GM18951 (cell line): ENCODE results near the gene INPP4A.

ENCODE experiments used
- POLR2A ChIP-seq: IDR thresholded peaks from 4 replicates; pipeline ENCODE4 v1.6.1; 2011; ENCODE audit warnings: mild to moderate bottlenecking; ENCODE audit not compliant: insufficient read length, insufficient read depth; ENCODE audit errors: extremely low read depth
- in situ Hi-C: fragments of 300-500 bp; cut with MboI; formaldehyde crosslinking; loops from one replicate; pipeline ENCODE4 v1.12.0; 2022; ENCODE audit warnings: low sequenced_read_pairs, mixed read lengths, inconsistent platforms; ENCODE audit not compliant: unreplicated experiment

Gene INPP4A

DNA sequence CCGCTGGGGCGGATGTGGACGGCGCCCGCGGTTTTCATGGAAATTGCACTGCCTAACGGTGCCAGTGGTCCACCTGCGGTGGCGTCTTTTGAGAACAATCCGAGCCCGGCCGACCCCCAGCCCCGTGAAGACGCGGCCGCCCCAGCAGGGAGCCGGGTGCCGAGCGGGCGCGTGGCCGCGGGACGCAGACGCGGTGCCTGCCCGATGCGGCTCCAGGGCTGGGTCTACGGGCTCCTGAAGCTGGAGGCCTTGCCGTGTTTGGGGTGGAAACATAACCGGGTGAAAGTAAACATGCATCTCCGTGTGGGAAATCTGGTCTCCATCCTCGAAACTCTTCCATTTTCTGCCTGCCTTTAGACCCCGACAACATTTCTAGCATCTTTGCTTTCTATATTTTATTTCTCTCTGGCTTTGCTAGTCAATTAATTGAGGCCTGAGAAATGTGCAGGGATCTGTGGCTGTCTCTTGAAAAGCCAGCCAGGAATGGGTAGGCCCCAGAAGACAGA lies 572 bp downstream of the INPP4A start:
- in situ Hi-C loops: no loop called here
- TF ChIP-seq POLR2A: no peak

DNA sequence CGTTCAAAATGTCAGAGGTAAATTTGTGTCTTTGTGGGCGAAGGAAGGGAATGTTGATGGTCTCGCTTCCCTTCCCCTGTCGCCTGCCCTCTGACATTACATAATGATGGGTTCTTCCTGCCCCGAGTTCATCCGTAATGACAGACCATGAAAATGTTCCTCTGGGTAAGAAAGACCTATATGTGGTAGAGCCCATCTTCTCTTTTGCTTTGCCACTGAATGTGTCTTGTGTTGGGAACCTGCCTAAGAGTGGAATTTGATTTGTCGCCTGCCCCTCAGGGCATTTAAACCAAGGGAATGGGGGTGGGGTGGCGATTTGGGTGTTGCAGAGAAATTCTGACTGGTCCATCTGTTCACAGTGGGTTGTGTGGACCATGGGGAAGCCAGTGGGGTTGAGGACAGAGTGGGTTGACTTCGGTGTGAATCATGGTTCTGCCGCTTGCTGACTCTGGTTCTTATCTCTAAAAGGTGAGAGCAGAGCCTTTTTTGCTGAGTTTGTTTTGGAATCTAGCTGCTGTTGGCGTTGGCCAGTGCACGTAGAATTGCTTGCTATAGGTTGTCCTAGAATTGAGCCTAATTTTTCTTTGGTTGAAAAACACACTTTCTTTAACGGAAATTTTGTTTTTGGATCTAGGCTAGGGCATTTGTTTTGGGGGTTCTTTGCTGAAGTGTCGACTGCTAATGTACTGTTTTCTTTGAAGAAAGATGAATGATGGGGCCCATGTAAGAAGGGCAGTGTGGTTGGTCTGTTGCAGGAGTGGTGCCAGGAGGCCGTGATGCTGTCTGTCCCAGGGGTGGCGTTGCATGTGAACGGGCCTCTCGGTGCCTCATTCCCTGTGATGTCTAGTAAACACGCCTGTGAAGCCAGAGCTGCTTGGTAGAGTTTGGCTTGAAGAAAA lies 1.3 kb downstream of the INPP4A start:
- TF ChIP-seq POLR2A: no peak

DNA sequence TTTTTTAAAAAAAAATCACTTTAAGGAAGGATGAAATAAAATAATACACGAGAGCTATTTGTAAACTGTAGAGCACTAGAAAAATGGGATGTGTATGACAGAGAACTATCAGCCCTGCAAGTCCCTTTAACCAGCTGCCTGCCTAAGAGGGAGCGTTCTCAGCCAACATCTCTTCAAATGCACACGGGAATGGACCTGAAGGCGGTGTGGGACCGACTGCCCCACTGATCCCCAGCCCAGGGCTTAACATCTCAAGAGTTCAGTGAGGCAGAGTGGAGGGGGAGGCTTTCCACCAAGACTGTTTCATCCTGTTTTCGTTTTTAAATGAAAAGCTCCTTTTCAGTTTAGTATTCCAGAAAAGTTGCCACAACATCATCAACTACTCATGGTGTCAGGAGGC lies 2.2 kb downstream of the INPP4A start:
- no peak for TF ChIP-seq POLR2A
- in situ Hi-C loops: no loop called here

More for the DNA sequence above, 1.3 kb downstream of the INPP4A start:
- in situ Hi-C loops: no loop called here

DNA sequence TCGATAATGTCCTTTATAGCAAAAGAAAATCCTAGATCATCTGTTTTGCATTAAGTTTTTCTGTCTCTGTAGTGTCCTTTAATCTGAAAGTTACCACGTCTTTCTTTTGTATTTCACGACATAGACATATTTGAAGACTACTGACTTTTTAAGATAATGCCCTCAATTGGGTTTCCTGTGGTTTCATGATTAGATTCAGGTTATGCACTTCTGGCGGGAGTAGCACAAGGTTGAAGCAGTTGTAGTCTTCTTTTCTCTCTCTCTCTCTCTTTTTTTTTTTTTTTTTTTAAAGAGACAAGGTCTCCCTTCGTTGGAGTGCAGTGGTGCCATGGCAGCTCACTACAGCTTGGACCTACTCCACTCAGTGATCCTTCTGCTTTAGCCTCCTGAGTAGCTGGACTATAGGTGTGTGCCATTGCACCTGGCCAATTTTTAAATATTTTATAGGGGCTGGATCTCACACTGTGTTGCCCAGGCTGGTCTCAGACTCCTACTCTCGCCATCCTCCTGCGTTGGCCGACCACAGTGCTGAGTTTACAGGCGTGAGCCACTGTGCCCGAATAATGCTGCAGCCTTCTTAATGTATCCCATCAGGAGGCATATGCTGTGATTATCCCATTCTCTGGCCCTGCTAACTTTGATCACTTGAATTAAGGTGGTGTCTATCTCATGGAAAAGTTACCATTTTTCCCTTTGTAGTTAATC lies 3.9 kb downstream of the INPP4A start:
- no peak for TF ChIP-seq POLR2A
- in situ Hi-C loops: no loop called here

DNA sequence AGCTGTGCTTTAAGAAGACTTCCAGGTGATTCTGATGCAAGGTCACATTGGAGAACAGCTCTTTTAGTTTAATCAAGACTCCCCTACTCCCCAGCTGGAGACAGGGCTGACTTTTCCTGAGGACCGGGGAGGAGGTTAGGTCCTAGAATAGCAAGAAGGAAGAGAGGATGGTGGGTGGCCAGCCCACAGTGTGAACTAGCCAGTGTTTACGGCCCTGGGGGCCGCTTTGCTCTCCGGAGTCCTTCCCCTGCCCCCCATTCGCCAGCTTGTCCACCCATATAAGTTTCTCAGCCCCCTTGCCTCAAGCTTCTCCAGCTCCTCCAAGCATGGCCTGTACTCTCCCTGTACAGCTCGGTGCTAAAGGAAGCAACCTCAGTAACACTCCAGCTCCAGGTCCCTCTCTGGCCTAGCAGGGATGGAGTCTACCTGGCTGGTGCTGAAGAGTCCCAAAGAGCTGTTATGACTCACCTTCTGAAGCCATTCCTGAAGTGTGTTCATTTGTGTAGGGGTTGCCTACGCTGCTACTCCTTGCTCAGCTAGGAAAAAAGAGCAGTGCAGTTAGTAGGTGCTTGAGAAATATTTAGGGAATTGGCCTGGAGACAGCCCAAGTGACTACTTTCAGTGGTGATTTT lies 7.9 kb downstream of the INPP4A start:
- TF ChIP-seq POLR2A: no peak
- in situ Hi-C loops: no loop called here

DNA sequence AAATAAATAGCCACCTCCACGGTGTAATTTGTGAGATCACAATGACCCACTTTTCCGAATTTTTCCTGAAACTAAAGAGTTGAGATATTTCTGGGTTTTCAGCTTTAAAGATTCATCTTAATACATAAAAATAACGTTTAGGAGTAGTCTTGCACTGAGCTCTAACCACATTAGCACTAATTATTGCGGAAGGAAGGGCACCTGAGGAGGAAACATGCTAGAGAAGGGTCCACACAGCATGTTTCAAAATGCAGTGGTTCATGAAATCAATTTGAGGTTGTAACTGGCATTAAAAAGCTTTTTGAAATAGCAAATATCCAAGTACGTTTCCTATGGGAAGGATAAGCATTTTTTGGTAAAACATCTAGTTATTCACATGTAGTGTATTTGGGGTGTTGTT lies 8.4 kb downstream of the INPP4A start:
- TF ChIP-seq POLR2A: no peak
- in situ Hi-C loops: no loop called here

DNA sequence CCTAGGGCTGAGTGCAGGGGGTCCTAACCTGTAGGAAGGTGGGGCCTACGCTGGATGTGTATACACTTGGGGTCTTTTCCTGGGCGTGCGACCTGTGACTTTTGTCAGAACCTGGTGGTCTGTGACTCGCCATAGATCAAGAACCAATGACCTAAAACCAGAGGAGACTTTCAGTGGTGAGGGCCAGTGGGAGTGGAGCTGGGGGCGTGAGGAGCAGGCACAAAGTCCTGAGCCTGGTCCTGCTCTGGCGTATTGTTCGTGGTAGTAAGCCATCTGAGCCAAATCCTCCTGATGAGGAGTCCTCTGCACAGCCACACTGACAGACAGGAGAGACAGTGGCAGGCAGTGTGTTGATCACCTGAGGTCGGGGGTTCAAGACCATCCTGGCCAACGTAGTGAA lies 8.9 kb downstream of the INPP4A start:
- in situ Hi-C loops: no loop called here
- no peak for TF ChIP-seq POLR2A

DNA sequence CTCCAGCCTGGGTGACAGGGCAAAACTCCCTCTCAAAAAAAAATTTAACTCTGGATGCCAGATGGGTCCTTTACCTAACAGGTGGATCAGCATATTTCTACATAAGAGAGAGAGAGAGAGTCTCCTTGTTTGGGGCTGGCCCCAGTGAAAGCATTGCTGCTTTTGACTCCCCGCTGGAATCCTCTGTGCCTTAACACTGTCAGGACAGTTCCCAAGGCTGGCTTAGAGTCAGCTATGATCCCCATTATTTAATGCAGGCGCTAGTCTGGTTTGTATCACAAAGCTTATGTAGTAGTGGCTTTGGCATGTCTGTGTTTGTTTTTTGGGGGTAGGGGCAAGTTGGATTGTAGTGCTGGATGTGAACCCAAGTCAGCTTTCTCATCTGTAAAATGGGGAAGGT lies 9.4 kb downstream of the INPP4A start:
- in situ Hi-C loops: no loop called here

DNA sequence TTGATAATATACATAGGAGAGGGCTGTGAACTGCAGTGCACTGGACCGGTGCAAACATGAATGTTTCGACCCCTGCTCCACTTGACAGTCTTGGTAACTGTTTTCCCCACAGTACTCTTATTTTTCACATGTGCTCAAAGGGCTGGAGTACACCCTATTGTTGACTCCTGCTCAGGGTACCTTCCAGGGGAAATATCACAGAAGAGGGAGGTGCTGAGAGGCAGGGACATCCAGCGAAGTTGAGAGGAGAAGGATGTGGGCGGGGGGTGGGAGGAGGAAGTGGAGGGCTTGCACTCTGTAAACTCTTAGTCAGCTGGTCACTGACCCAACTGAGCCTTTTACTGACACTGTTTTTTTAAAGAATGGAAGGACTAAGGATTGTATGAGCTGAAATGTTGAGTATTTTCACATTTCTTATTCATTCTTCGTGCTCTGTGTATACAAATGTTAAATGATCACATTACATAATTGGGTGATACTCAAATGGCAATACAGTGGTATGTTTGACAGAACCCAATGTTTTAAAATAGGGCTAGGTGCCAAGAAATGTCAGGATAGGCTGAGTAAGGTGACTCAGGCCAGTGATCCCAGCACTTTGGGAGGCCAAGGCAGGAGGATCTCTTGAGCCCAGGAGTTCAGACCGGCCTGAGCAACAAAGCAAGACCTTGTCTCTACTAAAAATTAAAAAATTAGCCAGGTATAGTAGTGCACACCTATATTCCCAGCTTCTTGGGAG lies 10.0 kb downstream of the INPP4A start:
- TF ChIP-seq POLR2A: no peak
- in situ Hi-C loops: no loop called here

More for the DNA sequence above, 9.4 kb downstream of the INPP4A start:
- no peak for TF ChIP-seq POLR2A

DNA sequence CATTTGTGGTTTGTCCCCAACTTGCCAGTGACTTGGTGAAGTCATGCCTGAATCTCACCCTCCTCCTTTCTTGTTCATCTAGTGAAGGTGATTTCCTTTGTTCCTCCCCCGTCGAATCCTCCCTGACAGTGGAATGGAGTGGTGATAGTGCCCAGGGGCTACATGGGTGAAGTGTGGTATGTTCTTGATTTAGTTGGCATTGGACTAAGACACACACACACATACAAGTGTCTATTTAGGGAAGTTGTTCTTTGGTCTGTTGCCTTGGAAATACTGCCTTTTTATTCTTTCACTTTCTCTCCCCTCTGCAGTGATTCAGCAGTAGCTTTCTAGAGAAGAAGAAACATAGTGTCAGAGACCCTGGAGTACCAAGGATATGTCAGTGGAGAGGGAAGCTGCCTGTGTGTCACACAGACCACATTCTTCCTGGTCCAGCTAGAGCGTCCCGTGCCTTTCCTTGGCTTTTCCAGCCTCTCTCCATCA lies 10.9 kb downstream of the INPP4A start:
- no peak for TF ChIP-seq POLR2A
- in situ Hi-C loops: no loop called here

DNA sequence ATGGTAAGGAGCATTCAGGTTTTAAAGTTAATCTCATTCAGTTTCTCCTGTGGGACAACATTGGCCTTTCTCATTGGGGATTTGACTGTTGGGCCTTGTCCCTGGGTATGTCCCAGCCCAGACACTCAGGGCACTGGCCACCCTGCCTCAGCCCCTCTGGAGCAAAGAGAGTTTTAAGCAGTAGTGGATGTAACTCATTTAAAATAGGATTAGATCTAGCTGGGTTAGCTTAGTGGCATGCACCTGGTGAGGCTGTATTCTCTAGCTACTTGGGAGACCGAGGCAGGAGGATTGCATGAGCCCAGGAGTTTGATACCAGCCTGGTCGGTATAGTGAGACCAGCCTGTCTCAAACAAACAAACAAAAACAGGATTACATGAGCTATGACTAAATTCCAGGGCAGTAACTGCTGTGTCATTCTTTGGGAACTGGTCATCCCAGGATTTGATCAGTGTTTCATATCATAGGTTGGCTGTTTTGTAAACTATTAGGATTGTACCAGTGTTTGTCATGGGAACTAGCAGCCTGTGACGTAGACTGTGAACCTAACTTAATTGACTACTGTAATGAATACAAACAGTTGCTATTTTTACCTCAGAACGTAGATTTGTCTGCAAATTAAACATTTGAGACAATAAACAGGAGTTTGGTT lies 12.5 kb downstream of the INPP4A start:
- TF ChIP-seq POLR2A: no peak
- in situ Hi-C loops: no loop called here

DNA sequence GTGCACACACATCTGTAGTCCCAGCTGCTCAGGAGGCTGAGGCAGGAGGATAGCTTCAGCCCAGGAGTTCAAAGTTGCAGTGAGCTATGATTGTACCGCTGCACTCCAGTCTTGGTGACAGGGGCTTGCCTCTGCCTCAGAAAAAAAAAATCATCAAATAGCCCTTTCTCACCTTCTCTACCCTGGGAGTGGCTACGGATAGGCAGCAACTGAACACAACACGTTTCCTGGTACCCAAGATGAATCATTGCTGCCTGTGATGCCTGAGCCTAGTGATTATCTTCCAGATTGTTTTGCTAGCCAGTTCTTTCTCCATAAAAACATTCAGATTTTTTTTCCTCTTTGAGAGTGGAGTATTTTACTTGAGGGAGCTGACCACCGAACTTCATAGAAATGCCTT lies 13.5 kb downstream of the INPP4A start:
- in situ Hi-C loops: no loop called here
- no peak for TF ChIP-seq POLR2A

DNA sequence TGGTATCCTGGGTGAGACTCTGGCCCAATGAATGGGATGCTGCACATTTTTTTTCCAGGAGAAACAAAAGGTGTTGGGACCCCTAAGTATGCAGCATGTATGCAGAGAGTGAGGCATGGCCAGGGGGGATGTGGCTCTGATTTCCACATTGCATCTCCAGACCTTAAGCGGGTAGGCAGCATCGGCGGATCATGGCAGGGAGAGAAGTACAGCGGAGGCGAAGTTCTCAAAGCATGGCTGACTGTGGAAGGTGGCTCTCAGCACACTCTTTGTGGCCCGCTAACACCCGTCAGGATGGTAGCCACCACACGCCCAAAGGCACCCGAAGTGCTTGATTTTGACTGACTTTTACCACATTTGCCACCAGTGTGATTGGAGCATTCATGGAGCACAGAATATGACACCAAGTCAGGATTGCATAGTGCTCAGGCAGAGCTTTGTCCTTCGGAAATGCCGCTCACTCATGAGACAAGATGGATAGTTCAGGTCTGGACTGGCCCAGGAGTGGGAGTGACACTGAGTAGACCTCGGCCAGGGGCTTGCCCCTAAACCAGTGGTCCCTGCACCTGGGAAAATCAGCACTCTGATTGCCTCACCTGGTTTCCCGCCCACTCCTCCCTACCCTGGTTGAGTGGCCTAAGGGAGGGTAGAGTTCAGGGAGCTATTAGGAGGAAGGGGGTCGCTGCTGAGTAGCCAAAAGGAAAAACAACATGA lies 14.2 kb downstream of the INPP4A start:
- in situ Hi-C loops: no loop called here
- TF ChIP-seq POLR2A: no peak
